GM21825 (cell line): Measurements from ENCODE around the gene CLEC9A.

Experiments used
- ATAC-seq: cut with Tn5 transposase; IDR thresholded peaks from one replicate; pipeline ENCODE4 v1.9.1; 2021; ENCODE audit warnings: mild to moderate bottlenecking, moderate library complexity; ENCODE audit not compliant: unreplicated experiment

CLEC9A gene

GRCh38 chr12:10102322-10102721 lies 71.8 kb downstream of the CLEC9A start:
- no peak for ATAC-seq

GRCh38 chr12:10110256-10110844 lies 79.9 kb downstream of the CLEC9A start:
- ATAC-seq: no peak

DNA sequence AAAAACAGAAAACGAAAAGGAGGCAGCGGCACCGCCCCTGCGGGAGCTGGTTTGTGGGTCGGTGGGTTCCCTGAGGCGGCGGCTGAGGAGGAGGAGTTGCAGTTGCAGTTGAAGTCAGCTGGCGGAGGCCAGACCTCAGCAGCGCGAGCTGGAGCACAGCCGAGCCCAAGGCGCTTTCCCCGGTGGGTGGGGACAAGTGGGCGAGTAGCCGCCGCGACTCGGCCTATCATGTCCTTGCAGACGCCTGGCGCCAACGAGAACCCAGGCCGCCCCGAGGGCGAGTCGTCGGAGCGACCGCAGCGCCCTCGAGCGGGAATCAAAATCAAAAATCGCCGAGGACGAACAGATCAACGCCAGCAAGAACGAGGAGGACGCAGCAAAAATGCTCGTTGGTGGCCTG lies 81.0 kb downstream of the CLEC9A start:
- no peak for ATAC-seq

- ATAC-seq: no peak
Observed at GRCh38 chr12:10113075-10113474, 82.6 kb downstream of the CLEC9A start.

DNA sequence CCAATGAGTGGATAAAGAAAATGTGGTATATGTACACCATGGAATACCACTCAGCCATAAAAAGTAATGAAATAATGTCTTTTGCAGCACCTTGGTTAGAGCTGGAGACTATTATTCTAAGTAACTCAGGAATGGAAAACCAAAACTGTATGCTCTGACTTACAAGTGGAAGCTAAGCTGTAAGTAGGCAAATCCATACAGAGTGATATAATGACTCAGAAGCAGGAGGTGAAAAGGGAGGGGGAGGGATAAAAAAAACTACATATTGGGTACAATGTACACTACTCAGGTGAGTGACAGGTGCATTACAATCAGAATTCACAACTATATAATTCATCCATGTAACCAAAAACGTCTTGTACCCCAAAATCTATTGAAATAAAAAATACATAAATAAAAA lies 83.4 kb downstream of the CLEC9A start:
- no peak for ATAC-seq

GRCh38 chr12:10115311-10115710 lies 84.8 kb downstream of the CLEC9A start:
- no peak for ATAC-seq
